HEK293 (cell line): ENCODE results near the gene ZFYVE19.

ENCODE experiments used
- CTCF ChIA-PET: fragments of 350-600 bp; formaldehyde crosslinking; extraction: SDS; loops from one replicate; lab custom pipeline; 2021; ENCODE audit warnings: antibody characterized with exemption; lab: Yijun Ruan, JAX
- POLR2A ChIA-PET: fragments of 300-600 bp; formaldehyde crosslinking; extraction: SDS; loops from one replicate; lab custom pipeline; 2020; ENCODE audit warnings: antibody characterized with exemption, inconsistent platforms; lab: Yijun Ruan, JAX
- H3K27ac ChIP-seq: fragments of 200-500 bp; sonication (Bioruptor generic); 2 replicates; pipeline ENCODE4 v1.5.1; 2014; ENCODE audit warnings: low read depth, low read length, control low read depth, inconsistent platforms; ENCODE audit errors: extremely low read depth
- H3K36me3 ChIP-seq, 2 experiments: fragments of 200-500 bp in 1 of 2; sonication (Bioruptor generic) in 1 of 2; 1 replicate in 1 of 2; 2 replicates in 1 of 2; pipeline ENCODE4 v1.5.1; 2014 to 2017; ENCODE audit warnings: inconsistent platforms in 2 of 2, low read length in 2 of 2; ENCODE audit not compliant: control insufficient read depth in 2 of 2, insufficient read depth in 1 of 2
- H3K4me1 ChIP-seq: fragments of 200-500 bp; sonication (Bioruptor generic); 2 replicates; pipeline ENCODE4 v1.5.1; 2014; ENCODE audit warnings: mild to moderate bottlenecking, low read length, inconsistent platforms; ENCODE audit not compliant: control insufficient read depth, insufficient read depth
- H3K4me3 ChIP-seq: 2 replicates; pipeline ENCODE4 v1.5.1; 2011; ENCODE audit warnings: low read depth, mild to moderate bottlenecking, control low read depth, low read length, moderate library complexity
- H3K9me3 ChIP-seq: fragments of 200-500 bp; sonication (Bioruptor generic); 2 replicates; pipeline ENCODE4 v1.5.1; 2014; ENCODE audit warnings: low read depth, low read length, inconsistent platforms; ENCODE audit not compliant: control insufficient read depth, insufficient read depth
- GLIS1 ChIP-seq: fragments of 450-650 bp; formaldehyde crosslinking; IDR thresholded peaks from 2 replicates; pipeline ENCODE4 v1.5.1; 2016; ENCODE audit warnings: missing biosample characterization, missing genetic modification characterization
- SP3 ChIP-seq: fragments of 450-650 bp; formaldehyde crosslinking; IDR thresholded peaks from 2 replicates; pipeline ENCODE4 v1.5.1; 2016; ENCODE audit warnings: missing biosample characterization, missing genetic modification characterization
- ZBTB17 ChIP-seq: fragments of 450-650 bp; formaldehyde crosslinking; IDR thresholded peaks from 2 replicates; pipeline ENCODE4 v1.5.1; 2016; ENCODE audit warnings: missing biosample characterization, missing genetic modification characterization
- ZNF311 ChIP-seq: fragments of 450-650 bp; formaldehyde crosslinking; IDR thresholded peaks from 2 replicates; pipeline ENCODE4 v1.5.1; 2017; ENCODE audit warnings: missing biosample characterization, missing genetic modification characterization, borderline replicate concordance
- ZNF544 ChIP-seq: fragments of 450-650 bp; formaldehyde crosslinking; IDR thresholded peaks from 2 replicates; pipeline ENCODE4 v1.5.0; 2017; ENCODE audit warnings: missing biosample characterization, missing genetic modification characterization
- ZNF600 ChIP-seq: fragments of 450-650 bp; formaldehyde crosslinking; IDR thresholded peaks from 2 replicates; pipeline ENCODE4 v1.5.1; 2016; ENCODE audit warnings: missing biosample characterization, missing genetic modification characterization
- ZNF701 ChIP-seq: fragments of 450-650 bp; formaldehyde crosslinking; IDR thresholded peaks from 2 replicates; pipeline ENCODE4 v1.5.1; 2016; ENCODE audit warnings: missing biosample characterization, missing genetic modification characterization
- ZNF791 ChIP-seq: fragments of 450-650 bp; formaldehyde crosslinking; IDR thresholded peaks from 2 replicates; pipeline ENCODE4 v1.5.1; 2016; ENCODE audit warnings: missing biosample characterization, missing genetic modification characterization
- TF ChIP-seq, protein P1 (sequence below): fragments of 450-650 bp; formaldehyde crosslinking; IDR thresholded peaks from 2 replicates; pipeline ENCODE4 v1.5.1; 2016; ENCODE audit warnings: missing biosample characterization, missing genetic modification characterization
- TF ChIP-seq, protein P2 (sequence below): fragments of 450-650 bp; formaldehyde crosslinking; IDR thresholded peaks from 2 replicates; pipeline ENCODE4 v1.5.1; 2016; ENCODE audit warnings: missing biosample characterization, missing genetic modification characterization
- TF ChIP-seq, protein P3 (sequence below): fragments of 450-650 bp; formaldehyde crosslinking; IDR thresholded peaks from 2 replicates; pipeline ENCODE4 v1.5.1; 2016; ENCODE audit warnings: missing biosample characterization, missing genetic modification characterization
- TF ChIP-seq, protein P4 (sequence below): fragments of 450-650 bp; formaldehyde crosslinking; IDR thresholded peaks from 2 replicates; pipeline ENCODE4 v1.5.1; 2016; ENCODE audit warnings: missing biosample characterization, missing genetic modification characterization

ZFYVE19 gene

DNA sequence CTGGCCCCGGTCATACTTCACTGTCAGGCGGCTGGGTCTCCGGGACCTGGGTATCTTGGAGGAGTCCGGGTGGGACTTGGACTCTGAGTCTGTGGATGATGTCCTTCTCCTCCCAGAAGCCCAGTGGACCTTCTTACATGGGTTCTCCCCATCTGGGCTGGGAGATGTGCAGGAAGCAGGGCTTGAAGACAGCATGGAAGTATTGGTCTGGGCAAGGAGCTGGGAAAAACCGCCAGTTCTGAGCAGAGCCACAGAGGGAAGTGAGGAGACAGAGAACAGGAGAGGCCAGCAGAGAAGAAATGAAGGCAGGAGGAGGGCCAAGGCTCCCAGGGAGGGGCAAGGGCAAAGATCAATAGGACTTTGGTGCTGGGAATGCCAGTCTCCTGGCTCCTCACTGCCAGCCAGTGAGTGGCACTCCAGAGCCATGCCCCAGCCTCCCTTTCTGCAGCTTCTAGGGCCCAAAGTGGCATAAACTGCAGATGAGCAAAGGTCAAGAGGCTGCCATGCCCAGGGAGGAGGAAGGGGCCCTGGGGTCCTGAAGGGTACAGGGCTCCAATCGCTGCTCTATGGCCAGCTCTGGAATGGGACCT is 21.7 kb downstream of the ZFYVE19 start, which contains the start of gene PPP1R14D:
Gene PPP1R14D (minus strand): TSS at position 262 of the 590 bp plus-strand sequence. CDS start 67 bp downstream, at position 195.
- no peaks in the 10 kb centered on the region for H3K36me3 ChIP-seq
- no peak for TF ChIP-seq ZNF701 (tag by site-specific recombination)
- TF ChIP-seq, protein P1, sequence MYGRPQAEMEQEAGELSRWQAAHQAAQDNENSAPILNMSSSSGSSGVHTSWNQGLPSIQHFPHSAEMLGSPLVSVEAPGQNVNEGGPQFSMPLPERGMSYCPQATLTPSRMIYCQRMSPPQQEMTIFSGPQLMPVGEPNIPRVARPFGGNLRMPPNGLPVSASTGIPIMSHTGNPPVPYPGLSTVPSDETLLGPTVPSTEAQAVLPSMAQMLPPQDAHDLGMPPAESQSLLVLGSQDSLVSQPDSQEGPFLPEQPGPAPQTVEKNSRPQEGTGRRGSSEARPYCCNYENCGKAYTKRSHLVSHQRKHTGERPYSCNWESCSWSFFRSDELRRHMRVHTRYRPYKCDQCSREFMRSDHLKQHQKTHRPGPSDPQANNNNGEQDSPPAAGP = no peak
- TF ChIP-seq ZNF311 (tag by site-specific recombination) = no peak
- TF ChIP-seq, protein P2, sequence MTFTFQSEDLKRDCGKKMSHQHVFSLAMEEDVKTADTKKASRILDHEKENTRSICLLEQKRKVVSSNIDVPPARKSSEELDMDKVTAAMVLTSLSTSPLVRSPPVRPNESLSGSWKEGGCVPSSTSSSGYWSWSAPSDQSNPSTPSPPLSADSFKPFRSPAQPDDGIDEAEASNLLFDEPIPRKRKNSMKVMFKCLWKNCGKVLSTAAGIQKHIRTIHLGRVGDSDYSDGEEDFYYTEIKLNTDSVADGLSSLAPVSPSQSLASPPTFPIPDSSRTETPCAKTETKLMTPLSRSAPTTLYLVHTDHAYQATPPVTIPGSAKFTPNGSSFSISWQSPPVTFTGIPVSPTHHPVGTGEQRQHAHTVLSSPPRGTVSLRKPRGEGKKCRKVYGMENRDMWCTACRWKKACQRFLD (tag by site-specific recombination) = no peak
- TF ChIP-seq GLIS1 (tag by site-specific recombination) = no peak
- TF ChIP-seq, all 188 proteins: peak for 0
- Histone ChIP-seq H3K27ac (no peak within 1 kb of the TSS), H3K4me1 (no peaks in the 10 kb centered on the region), H3K9me3 (no peaks in the 10 kb centered on the region), H3K4me3 (no peak within 1 kb of the TSS)
- ChIA-PET CTCF (interaction anchor here (0.6 to 0.9 kb wide), 3 partner anchors 9 to 30 kb away, joined by 3 to 5 read pairs (median 3); partner anchors contain the start of gene SPINT1), POLR2A (no interaction called here)

DNA sequence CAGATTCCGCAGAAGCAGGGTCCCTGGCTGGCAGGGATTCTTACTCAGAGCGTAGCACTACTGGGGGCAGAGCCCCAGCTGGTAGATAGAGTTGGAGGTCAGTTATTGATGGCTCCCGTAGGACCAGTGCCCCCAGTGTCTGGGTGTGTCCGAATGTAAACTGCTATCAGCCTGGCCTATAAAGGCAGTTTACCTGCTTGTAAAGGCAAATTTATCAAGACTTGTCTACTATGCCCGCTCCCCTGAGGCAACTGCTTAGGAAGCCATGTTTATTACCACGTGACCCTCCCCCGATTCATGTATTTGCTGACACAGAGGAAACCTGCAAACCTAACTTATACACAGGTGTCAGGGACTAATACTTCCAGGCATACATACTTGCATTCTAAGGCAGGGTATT is 22.2 kb downstream of the ZFYVE19 start:
- Histone ChIP-seq H3K9me3 (no peaks in the 10 kb centered on the region), H3K36me3 (no peaks in the 10 kb centered on the region), H3K27ac (no peak overlapping the region), H3K4me3 (no peak overlapping the region), H3K4me1 (no peaks in the 10 kb centered on the region)
- ChIA-PET POLR2A (no interaction called here), CTCF (interaction anchor here (0.9 kb wide), 1 partner anchor 29 kb away, joined by 5 read pairs; no protein-coding TSS in a partner anchor)
- no peak for TF ChIP-seq SP3 (tag by site-specific recombination)
- no peak for TF ChIP-seq ZBTB17 (tag by site-specific recombination)
- TF ChIP-seq, protein P3, sequence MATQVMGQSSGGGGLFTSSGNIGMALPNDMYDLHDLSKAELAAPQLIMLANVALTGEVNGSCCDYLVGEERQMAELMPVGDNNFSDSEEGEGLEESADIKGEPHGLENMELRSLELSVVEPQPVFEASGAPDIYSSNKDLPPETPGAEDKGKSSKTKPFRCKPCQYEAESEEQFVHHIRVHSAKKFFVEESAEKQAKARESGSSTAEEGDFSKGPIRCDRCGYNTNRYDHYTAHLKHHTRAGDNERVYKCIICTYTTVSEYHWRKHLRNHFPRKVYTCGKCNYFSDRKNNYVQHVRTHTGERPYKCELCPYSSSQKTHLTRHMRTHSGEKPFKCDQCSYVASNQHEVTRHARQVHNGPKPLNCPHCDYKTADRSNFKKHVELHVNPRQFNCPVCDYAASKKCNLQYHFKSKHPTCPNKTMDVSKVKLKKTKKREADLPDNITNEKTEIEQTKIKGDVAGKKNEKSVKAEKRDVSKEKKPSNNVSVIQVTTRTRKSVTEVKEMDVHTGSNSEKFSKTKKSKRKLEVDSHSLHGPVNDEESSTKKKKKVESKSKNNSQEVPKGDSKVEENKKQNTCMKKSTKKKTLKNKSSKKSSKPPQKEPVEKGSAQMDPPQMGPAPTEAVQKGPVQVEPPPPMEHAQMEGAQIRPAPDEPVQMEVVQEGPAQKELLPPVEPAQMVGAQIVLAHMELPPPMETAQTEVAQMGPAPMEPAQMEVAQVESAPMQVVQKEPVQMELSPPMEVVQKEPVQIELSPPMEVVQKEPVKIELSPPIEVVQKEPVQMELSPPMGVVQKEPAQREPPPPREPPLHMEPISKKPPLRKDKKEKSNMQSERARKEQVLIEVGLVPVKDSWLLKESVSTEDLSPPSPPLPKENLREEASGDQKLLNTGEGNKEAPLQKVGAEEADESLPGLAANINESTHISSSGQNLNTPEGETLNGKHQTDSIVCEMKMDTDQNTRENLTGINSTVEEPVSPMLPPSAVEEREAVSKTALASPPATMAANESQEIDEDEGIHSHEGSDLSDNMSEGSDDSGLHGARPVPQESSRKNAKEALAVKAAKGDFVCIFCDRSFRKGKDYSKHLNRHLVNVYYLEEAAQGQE (tag by site-specific recombination) = no peak
- no peak for TF ChIP-seq ZNF791 (tag by site-specific recombination)
- no peak for TF ChIP-seq ZNF600
- TF ChIP-seq, protein P4, sequence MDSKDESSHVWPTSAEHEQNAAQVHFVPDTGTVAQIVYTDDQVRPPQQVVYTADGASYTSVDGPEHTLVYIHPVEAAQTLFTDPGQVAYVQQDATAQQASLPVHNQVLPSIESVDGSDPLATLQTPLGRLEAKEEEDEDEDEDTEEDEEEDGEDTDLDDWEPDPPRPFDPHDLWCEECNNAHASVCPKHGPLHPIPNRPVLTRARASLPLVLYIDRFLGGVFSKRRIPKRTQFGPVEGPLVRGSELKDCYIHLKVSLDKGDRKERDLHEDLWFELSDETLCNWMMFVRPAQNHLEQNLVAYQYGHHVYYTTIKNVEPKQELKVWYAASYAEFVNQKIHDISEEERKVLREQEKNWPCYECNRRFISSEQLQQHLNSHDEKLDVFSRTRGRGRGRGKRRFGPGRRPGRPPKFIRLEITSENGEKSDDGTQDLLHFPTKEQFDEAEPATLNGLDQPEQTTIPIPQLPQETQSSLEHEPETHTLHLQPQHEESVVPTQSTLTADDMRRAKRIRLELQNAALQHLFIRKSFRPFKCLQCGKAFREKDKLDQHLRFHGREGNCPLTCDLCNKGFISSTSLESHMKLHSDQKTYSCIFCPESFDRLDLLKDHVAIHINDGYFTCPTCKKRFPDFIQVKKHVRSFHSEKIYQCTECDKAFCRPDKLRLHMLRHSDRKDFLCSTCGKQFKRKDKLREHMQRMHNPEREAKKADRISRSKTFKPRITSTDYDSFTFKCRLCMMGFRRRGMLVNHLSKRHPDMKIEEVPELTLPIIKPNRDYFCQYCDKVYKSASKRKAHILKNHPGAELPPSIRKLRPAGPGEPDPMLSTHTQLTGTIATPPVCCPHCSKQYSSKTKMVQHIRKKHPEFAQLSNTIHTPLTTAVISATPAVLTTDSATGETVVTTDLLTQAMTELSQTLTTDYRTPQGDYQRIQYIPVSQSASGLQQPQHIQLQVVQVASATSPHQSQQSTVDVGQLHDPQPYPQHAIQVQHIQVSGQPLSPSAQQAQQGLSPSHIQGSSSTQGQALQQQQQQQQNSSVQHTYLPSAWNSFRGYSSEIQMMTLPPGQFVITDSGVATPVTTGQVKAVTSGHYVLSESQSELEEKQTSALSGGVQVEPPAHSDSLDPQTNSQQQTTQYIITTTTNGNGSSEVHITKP (tag by site-specific recombination) = peak; percentile 45; the same call in 1 of the 2 replicates
- no peak for TF ChIP-seq ZNF544
